SW 1271 (cell line): ENCODE results near the gene ZSCAN2.

Experiments used
- DNase-seq, 2 experiments: peaks; one replicate each; lab custom pipeline; 2025; lab: John Stamatoyannopoulos, UW

ZSCAN2 gene

GRCh38 chr15:84671211-84671610 lies 70.4 kb downstream of the ZSCAN2 start:
- no peak for DNase-seq
